Hepatic stellate cell (primary cell): ENCODE data around the gene ETV3.

Experiments
- DNase-seq: peaks from one replicate; pipeline ENCODE4 v3.0.0; 2011; ENCODE audit warnings: low spot score

Gene ETV3

GRCh38 chr1:157090771-157091170, 47.4 kb downstream of the ETV3 start:
- DNase-seq = no peak

GRCh38 chr1:157090196-157090647, 48.0 kb downstream of the ETV3 start:
- DNase-seq = peak; percentile 85

- DNase-seq = no peak
These were observed 48.4 kb downstream of the ETV3 start for GRCh38 chr1:157089789-157090188.

GRCh38 chr1:157088607-157089006, 49.6 kb downstream of the ETV3 start:
- DNase-seq = no peak

- no peak for DNase-seq
These were observed 51.2 kb downstream of the ETV3 start for GRCh38 chr1:157087030-157087429.

GRCh38 chr1:157086299-157086698, 51.9 kb downstream of the ETV3 start:
- no peak for DNase-seq

- DNase-seq = no peak
These were observed 52.8 kb downstream of the ETV3 start for GRCh38 chr1:157085421-157085820.

GRCh38 chr1:157084720-157085119, 53.5 kb downstream of the ETV3 start:
- DNase-seq = no peak

- DNase-seq = no peak
These were observed 56.5 kb downstream of the ETV3 start for GRCh38 chr1:157081707-157082106.

GRCh38 chr1:157080714-157081113, 57.5 kb downstream of the ETV3 start:
- no peak for DNase-seq

GRCh38 chr1:157077394-157077793, 60.8 kb downstream of the ETV3 start:
- DNase-seq = no peak

- DNase-seq = peak; percentile 71
These were observed 64.1 kb downstream of the ETV3 start for GRCh38 chr1:157073944-157074685.
